HG02571 (cell line): ENCODE results near the gene VLDLR.
A peak's percentile ranks its signal among the peaks of the same experiment; 100 is the strongest.

Source experiments
- ATAC-seq: cut with Tn5 transposase; IDR thresholded peaks from one replicate; pipeline ENCODE4 v1.9.1; 2021; ENCODE audit warnings: mild to moderate bottlenecking, moderate library complexity; ENCODE audit not compliant: unreplicated experiment

VLDLR gene

GRCh38 chr9:2621722-2622460 lies at the start of gene VLDLR:
TSS of gene VLDLR (plus strand) at chr9:2621787. CDS start at chr9:2622190, 403 bp downstream.
- peak; percentile 36 for ATAC-seq

- no peak for ATAC-seq
These were observed 47.4 kb upstream of the VLDLR start for GRCh38 chr9:2574203-2574602.

GRCh38 chr9:2576631-2577030 lies 45.0 kb upstream of the VLDLR start:
- ATAC-seq: no peak

- no peak for ATAC-seq
These were observed 38.1 kb upstream of the VLDLR start for GRCh38 chr9:2583308-2584013.

GRCh38 chr9:2591967-2592366 lies 29.6 kb upstream of the VLDLR start:
- ATAC-seq: no peak

GRCh38 chr9:2593744-2594143 lies 27.8 kb upstream of the VLDLR start:
- no peak for ATAC-seq

- no peak for ATAC-seq
These were observed 25.6 kb upstream of the VLDLR start for GRCh38 chr9:2595973-2596372.

- no peak for ATAC-seq
These were observed 24.1 kb upstream of the VLDLR start for GRCh38 chr9:2597483-2597882.

GRCh38 chr9:2599896-2600295 lies 21.7 kb upstream of the VLDLR start:
- no peak for ATAC-seq

- no peak for ATAC-seq
These were observed 21.3 kb upstream of the VLDLR start for GRCh38 chr9:2600307-2600706.

- no peak for ATAC-seq
These were observed 19.7 kb upstream of the VLDLR start for GRCh38 chr9:2601785-2602378.

GRCh38 chr9:2602704-2603116 lies 18.9 kb upstream of the VLDLR start:
- ATAC-seq: no peak

- no peak for ATAC-seq
These were observed 18.0 kb upstream of the VLDLR start for GRCh38 chr9:2603621-2604020.

- no peak for ATAC-seq
These were observed 16.3 kb upstream of the VLDLR start for GRCh38 chr9:2605246-2605645.

- no peak for ATAC-seq
These were observed 13.3 kb upstream of the VLDLR start for GRCh38 chr9:2608276-2608675.

- no peak for ATAC-seq
These were observed 10.6 kb upstream of the VLDLR start for GRCh38 chr9:2610985-2611384.

- ATAC-seq: no peak
These were observed 9.6 kb upstream of the VLDLR start for GRCh38 chr9:2611961-2612360.

- no peak for ATAC-seq
These were observed 7.8 kb upstream of the VLDLR start for GRCh38 chr9:2613730-2614271.

- ATAC-seq: no peak
These were observed 6.1 kb upstream of the VLDLR start for GRCh38 chr9:2615497-2615896.

- ATAC-seq: peak; percentile 42
These were observed 4.8 kb upstream of the VLDLR start for GRCh38 chr9:2616692-2617377.

- no peak for ATAC-seq
These were observed 3.3 kb upstream of the VLDLR start for GRCh38 chr9:2618289-2618688.
